ENCODE measurements around the gene HECW1. TPM values are rescaled to one million over a fixed set of nuclear protein-coding genes. Genes with fewer than 3 reads are reported as not detected.
"Not testable (repeated sequence)": the region's sequence is repeated elsewhere in the genome, so short reads cannot be mapped to it uniquely, and the experiment has no call there.

HECW1 gene
- total RNA-seq, 1 experiment from 2014 or later: 1.8 TPM

DNA sequence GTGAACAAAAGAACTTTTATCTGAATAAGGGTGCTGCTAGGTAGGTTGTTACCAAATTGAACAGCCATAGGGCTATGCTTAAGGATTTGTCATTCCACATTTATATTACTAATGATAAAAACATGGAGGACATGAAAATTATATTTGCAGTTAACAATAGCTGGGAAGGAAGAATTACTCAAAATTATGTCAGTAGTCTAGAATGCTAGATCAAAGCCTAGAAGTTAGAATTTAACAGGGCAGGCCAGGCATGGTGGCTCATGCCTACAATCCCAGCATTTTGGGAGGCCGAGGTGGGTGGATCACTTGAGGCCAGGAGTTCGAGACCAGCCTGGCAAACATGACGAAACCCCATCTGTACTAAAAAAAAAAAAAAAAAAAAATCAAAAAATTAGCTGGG lies 479.9 kb downstream of the HECW1 start:
- H3K4me3 Mint-ChIP-seq (ENCODE audit: unreplicated experiment): no peak overlapping the region
- no peak for DNase-seq
- CTCF ChIA-PET: interaction anchor here (1.2 kb wide), 1 partner anchor 10 kb away, joined by 6 read pairs; the partner anchor contains the start of gene STK17A
- Histone ChIP-seq H3K27me3 (replicated peaks; ENCODE audit: control insufficient read depth, insufficient read depth, low read length) (no peaks in the 10 kb centered on the region), H3K4me1 (peaks cover 5% of the 10 kb centered on the region; the same call in 1 of the 2 replicates), H3K9me3 (no peaks in the 10 kb centered on the region), H3K4me3 (ENCODE audit: low read depth, low read length) (no peak overlapping the region), H3K36me3 (ENCODE audit: control insufficient read depth, insufficient read depth, low read length) (no peaks in the 10 kb centered on the region)
- H3K36me3 Mint-ChIP-seq (ENCODE audit: insufficient read depth, unreplicated experiment): no peaks in the 10 kb centered on the region
- BruUV-seq (replicated peaks): no TSS peak
- no peak overlapping the region for H3K27ac Mint-ChIP-seq (ENCODE audit: unreplicated experiment)
- POLR2A ChIA-PET: interaction anchor here (1.0 kb wide), 1 partner anchor 10 kb away, joined by 9 read pairs; the partner anchor contains the start of gene STK17A
- H3K4me1 Mint-ChIP-seq (ENCODE audit: low read depth, unreplicated experiment): peaks cover 10% of the 10 kb centered on the region
- TF ChIP-seq, protein P1, sequence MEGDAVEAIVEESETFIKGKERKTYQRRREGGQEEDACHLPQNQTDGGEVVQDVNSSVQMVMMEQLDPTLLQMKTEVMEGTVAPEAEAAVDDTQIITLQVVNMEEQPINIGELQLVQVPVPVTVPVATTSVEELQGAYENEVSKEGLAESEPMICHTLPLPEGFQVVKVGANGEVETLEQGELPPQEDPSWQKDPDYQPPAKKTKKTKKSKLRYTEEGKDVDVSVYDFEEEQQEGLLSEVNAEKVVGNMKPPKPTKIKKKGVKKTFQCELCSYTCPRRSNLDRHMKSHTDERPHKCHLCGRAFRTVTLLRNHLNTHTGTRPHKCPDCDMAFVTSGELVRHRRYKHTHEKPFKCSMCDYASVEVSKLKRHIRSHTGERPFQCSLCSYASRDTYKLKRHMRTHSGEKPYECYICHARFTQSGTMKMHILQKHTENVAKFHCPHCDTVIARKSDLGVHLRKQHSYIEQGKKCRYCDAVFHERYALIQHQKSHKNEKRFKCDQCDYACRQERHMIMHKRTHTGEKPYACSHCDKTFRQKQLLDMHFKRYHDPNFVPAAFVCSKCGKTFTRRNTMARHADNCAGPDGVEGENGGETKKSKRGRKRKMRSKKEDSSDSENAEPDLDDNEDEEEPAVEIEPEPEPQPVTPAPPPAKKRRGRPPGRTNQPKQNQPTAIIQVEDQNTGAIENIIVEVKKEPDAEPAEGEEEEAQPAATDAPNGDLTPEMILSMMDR (IDR thresholded peaks at IDR 0.05; ENCODE audit: insufficient read depth in 1 of 2, low read depth in 1 of 2, low read length in 1 of 2, severe bottlenecking in 1 of 2, unreplicated experiment in 1 of 2): no peak
- intact Hi-C loops (cut with micrococcal nuclease; ENCODE audit: unreplicated experiment): no loop called here
- no peaks in the 10 kb centered on the region for H3K27me3 Mint-ChIP-seq (ENCODE audit: insufficient read depth, unreplicated experiment)
- H3K9me3 Mint-ChIP-seq (ENCODE audit: unreplicated experiment): no peaks in the 10 kb centered on the region

DNA sequence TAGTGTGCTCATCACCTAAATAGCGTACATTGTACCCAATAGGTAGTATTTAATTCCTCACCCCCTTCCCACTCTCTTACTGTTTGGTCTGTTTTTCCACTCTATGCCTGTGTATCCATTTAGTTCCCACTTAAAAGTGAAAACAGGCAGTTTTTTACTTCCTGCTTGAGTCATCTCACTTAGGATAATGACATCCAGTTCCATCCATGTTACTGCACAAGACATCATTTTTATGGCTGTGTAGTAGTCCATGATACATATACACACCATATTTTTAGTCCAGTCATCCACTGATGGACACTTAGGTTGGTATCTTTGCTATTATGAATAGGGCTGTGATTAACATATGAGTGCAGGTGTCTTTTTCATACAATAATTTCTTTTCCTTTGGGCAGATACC lies 480.6 kb downstream of the HECW1 start:
- Histone ChIP-seq H3K4me3 (ENCODE audit: low read depth, low read length) (no peak overlapping the region), H3K9me3 (no peaks in the 10 kb centered on the region), H3K36me3 (ENCODE audit: control insufficient read depth, insufficient read depth, low read length) (no peaks in the 10 kb centered on the region), H3K4me1 (peaks cover 5% of the 10 kb centered on the region; the same call in 1 of the 2 replicates), H3K27me3 (replicated peaks; ENCODE audit: control insufficient read depth, insufficient read depth, low read length) (no peaks in the 10 kb centered on the region)
- no peaks in the 10 kb centered on the region for H3K27me3 Mint-ChIP-seq (ENCODE audit: insufficient read depth, unreplicated experiment)
- ChIA-PET CTCF (interaction anchor here (1.2 kb wide), 1 partner anchor 10 kb away, joined by 6 read pairs; the partner anchor contains the start of gene STK17A), POLR2A (interaction anchor here (1.0 kb wide), 1 partner anchor 10 kb away, joined by 9 read pairs; the partner anchor contains the start of gene STK17A)
- TF ChIP-seq, protein P1 (IDR thresholded peaks at IDR 0.05; ENCODE audit: insufficient read depth in 1 of 2, low read depth in 1 of 2, low read length in 1 of 2, severe bottlenecking in 1 of 2, unreplicated experiment in 1 of 2): no peak
- no peak for DNase-seq
- H3K27ac Mint-ChIP-seq (ENCODE audit: unreplicated experiment): no peak overlapping the region
- intact Hi-C loops (cut with micrococcal nuclease; ENCODE audit: unreplicated experiment): loop anchor here (1.0 kb wide), 1 partner anchor 9 kb away; no protein-coding TSS in a partner anchor
- no peaks in the 10 kb centered on the region for H3K9me3 Mint-ChIP-seq (ENCODE audit: unreplicated experiment)
- BruUV-seq (replicated peaks): no TSS peak
- no peak overlapping the region for H3K4me3 Mint-ChIP-seq (ENCODE audit: unreplicated experiment)
- peaks cover 10% of the 10 kb centered on the region for H3K4me1 Mint-ChIP-seq (ENCODE audit: low read depth, unreplicated experiment)
- no peaks in the 10 kb centered on the region for H3K36me3 Mint-ChIP-seq (ENCODE audit: insufficient read depth, unreplicated experiment)

DNA sequence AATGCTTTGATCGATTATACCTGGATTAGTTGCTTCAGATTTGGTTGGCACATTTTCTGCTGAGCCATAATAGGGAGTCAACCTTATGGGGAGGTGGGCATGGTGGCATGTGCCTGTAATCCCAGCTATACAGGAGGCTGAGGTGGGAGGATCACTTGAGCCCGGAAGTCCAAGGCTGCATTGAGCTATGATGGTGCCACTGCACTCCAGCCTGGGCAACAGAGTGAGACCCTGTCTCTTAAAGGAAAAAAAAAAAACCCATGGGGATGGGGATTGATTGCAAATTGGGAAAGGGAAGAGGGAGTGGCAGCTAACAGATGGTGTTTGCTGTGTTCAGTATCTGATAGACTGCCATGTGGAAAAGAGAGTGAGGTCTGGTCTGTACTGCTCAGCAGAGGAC lies 481.6 kb downstream of the HECW1 start:
- Mint-ChIP-seq H3K27me3 (ENCODE audit: insufficient read depth, unreplicated experiment) (no peaks in the 10 kb centered on the region), H3K9me3 (ENCODE audit: unreplicated experiment) (no peaks in the 10 kb centered on the region), H3K36me3 (ENCODE audit: insufficient read depth, unreplicated experiment) (no peaks in the 10 kb centered on the region), H3K4me3 (ENCODE audit: unreplicated experiment) (no peak overlapping the region), H3K4me1 (ENCODE audit: low read depth, unreplicated experiment) (peaks cover 10% of the 10 kb centered on the region), H3K27ac (ENCODE audit: unreplicated experiment) (no peak overlapping the region)
- intact Hi-C loops (cut with micrococcal nuclease; ENCODE audit: unreplicated experiment): no loop called here
- DNase-seq: no peak
- Histone ChIP-seq H3K27me3 (replicated peaks; ENCODE audit: control insufficient read depth, insufficient read depth, low read length) (no peaks in the 10 kb centered on the region), H3K4me3 (ENCODE audit: low read depth, low read length) (no peak overlapping the region), H3K36me3 (ENCODE audit: control insufficient read depth, insufficient read depth, low read length) (no peaks in the 10 kb centered on the region), H3K9me3 (no peaks in the 10 kb centered on the region), H3K4me1 (peaks cover 5% of the 10 kb centered on the region; the same call in 1 of the 2 replicates)
- TF ChIP-seq, protein P1 (IDR thresholded peaks at IDR 0.05; ENCODE audit: insufficient read depth in 1 of 2, low read depth in 1 of 2, low read length in 1 of 2, severe bottlenecking in 1 of 2, unreplicated experiment in 1 of 2): no peak
- POLR2A ChIA-PET: no interaction called here
- CTCF ChIA-PET: interaction anchor here (1.2 kb wide), 1 partner anchor 11 kb away, joined by 5 read pairs; the partner anchor contains the start of gene STK17A
- no TSS peak for BruUV-seq (replicated peaks)

DNA sequence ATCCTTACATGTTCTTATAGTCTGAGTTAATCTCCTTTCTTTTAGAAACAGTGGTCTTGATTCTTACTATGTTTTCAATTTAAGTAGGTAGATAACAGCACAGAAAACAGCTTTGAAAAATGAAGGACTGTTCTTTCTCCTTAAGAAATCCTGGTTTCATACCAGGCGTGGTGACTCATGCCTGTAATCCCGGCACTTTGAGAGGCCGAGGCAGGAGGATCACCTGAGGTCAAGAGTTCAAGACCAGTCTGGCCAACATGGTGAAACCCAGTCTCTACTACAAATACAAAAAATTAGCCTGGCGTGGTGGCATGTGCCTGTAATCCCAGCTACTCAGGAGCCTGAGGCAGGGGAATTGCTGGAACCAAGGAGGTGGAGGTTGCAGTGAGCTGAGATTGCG lies 484.0 kb downstream of the HECW1 start:
- H3K36me3 ChIP-seq (ENCODE audit: control insufficient read depth, insufficient read depth, low read length); H3K4me3 Mint-ChIP-seq (ENCODE audit: unreplicated experiment); intact Hi-C loops (cut with micrococcal nuclease; ENCODE audit: unreplicated experiment); POLR2A ChIA-PET; H3K36me3 Mint-ChIP-seq (ENCODE audit: insufficient read depth, unreplicated experiment); BruUV-seq (replicated peaks); DNase-seq; H3K27ac Mint-ChIP-seq (ENCODE audit: unreplicated experiment); H3K4me1 ChIP-seq; H3K27me3 Mint-ChIP-seq (ENCODE audit: insufficient read depth, unreplicated experiment); CTCF ChIA-PET; H3K4me1 Mint-ChIP-seq (ENCODE audit: low read depth, unreplicated experiment); H3K27me3 ChIP-seq (replicated peaks; ENCODE audit: control insufficient read depth, insufficient read depth, low read length); H3K9me3 Mint-ChIP-seq (ENCODE audit: unreplicated experiment); H3K9me3 ChIP-seq; H3K4me3 ChIP-seq (ENCODE audit: low read depth, low read length): not testable (repeated sequence)
